SU-DHL-6 (cell line): ENCODE data around the gene CRACR2A.

Experiments used
- H2AFZ ChIP-seq: fragments of 200-600 bp; sonication (generic); 2 replicates; pipeline ENCODE4 v1.6.1; 2014; ENCODE audit warnings: low read depth, mild to moderate bottlenecking, moderate library complexity, mixed read lengths, antibody characterized with exemption, low read length; ENCODE audit not compliant: severe bottlenecking
- H3F3A ChIP-seq: fragments of 200-600 bp; shearing (Covaris generic); 2 replicates; pipeline ENCODE4 v1.6.0; 2016; ENCODE audit warnings: antibody characterized with exemption, mild to moderate bottlenecking; ENCODE audit not compliant: insufficient read depth
- H3K27ac ChIP-seq: fragments of 200-600 bp; sonication (generic); 2 replicates; pipeline ENCODE4 v1.5.1; 2016; ENCODE audit warnings: low read depth, mild to moderate bottlenecking, low read length, moderate library complexity, mixed read lengths
- H3K27me3 ChIP-seq: fragments of 200-600 bp; sonication (generic), shearing (Covaris generic); 2 replicates; pipeline ENCODE4 v1.6.0; 2014; ENCODE audit warnings: mild to moderate bottlenecking, low read length
- H3K36me3 ChIP-seq: fragments of 200-600 bp; sonication (generic); 2 replicates; pipeline ENCODE4 v1.6.1; 2014; ENCODE audit warnings: mild to moderate bottlenecking, low read length, mixed read lengths
- H3K4me2 ChIP-seq: fragments of 300-600, 200-600 bp; shearing (Covaris generic), sonication (generic); 2 replicates; pipeline ENCODE4 v1.6.0; 2014; ENCODE audit warnings: low read length, low read depth, mild to moderate bottlenecking; ENCODE audit not compliant: poor library complexity, severe bottlenecking
- H3K4me3 ChIP-seq: fragments of 200-600 bp; sonication (generic); 2 replicates; pipeline ENCODE4 v1.5.1; 2014; ENCODE audit warnings: antibody characterized with exemption, low read length, mild to moderate bottlenecking, mixed read lengths; ENCODE audit not compliant: insufficient read depth, poor library complexity, severe bottlenecking
- H3K79me2 ChIP-seq: fragments of 200-600 bp; sonication (generic); 2 replicates; pipeline ENCODE4 v1.6.1; 2014; ENCODE audit warnings: mild to moderate bottlenecking, low read length, moderate library complexity; ENCODE audit not compliant: insufficient read depth
- H3K9ac ChIP-seq: fragments of 200-600 bp; sonication (generic); 2 replicates; pipeline ENCODE4 v1.7.0; 2014; ENCODE audit warnings: mild to moderate bottlenecking, low read length
- H3K9me2 ChIP-seq: fragments of 200-600 bp; sonication (generic); replicated peaks from 2 replicates; pipeline ENCODE4 v1.6.1; 2014; ENCODE audit warnings: low read length; ENCODE audit not compliant: insufficient read depth
- H3K9me3 ChIP-seq: fragments of 200-600 bp; sonication (generic); 2 replicates; pipeline ENCODE4 v1.6.1; 2014; ENCODE audit warnings: low read length, mixed read lengths; ENCODE audit not compliant: insufficient read depth
- H4K20me1 ChIP-seq: fragments of 200-600 bp; sonication (generic); 2 replicates; pipeline ENCODE4 v1.6.1; 2014; ENCODE audit warnings: low read depth, mild to moderate bottlenecking, antibody characterized with exemption, low read length, moderate library complexity, mixed read lengths
- CTCF ChIP-seq: fragments of 200-600 bp; sonication (generic); IDR thresholded peaks from one replicate; pipeline ENCODE4 v1.5.1; 2017; ENCODE audit warnings: antibody characterized with exemption, mild to moderate bottlenecking, low read length, moderate library complexity; ENCODE audit not compliant: insufficient read depth, poor library complexity, severe bottlenecking
- EZH2phosphoT487 ChIP-seq: fragments of 200-600 bp; sonication (generic), shearing (Covaris generic); conservative IDR thresholded peaks from 2 replicates; pipeline ENCODE4 v1.6.1; 2018; ENCODE audit warnings: mild to moderate bottlenecking, antibody characterized with exemption, low read length, moderate library complexity, mixed read lengths

CRACR2A gene

GRCh38 chr12:3795066-3795465 is 42.2 kb upstream of the CRACR2A start:
- Histone ChIP-seq H3K36me3 (no peaks in the 10 kb centered on the region), H3K27ac (no peak overlapping the region), H3K9me2 (no peaks in the 10 kb centered on the region), H3F3A (no peaks in the 10 kb centered on the region), H3K9ac (no peak overlapping the region), H3K79me2 (no peaks in the 10 kb centered on the region), H3K9me3 (no peaks in the 10 kb centered on the region), H4K20me1 (no peaks in the 10 kb centered on the region), H2AFZ (no peak overlapping the region), H3K4me2 (no peak overlapping the region), H3K4me3 (no peak overlapping the region), H3K27me3 (no peaks in the 10 kb centered on the region)
- no peak for TF ChIP-seq EZH2phosphoT487
- no peak for TF ChIP-seq CTCF

- no peaks in the 10 kb centered on the region for H3F3A ChIP-seq
- no peaks in the 10 kb centered on the region for H3K9me3 ChIP-seq
- H4K20me1 ChIP-seq = no peaks in the 10 kb centered on the region
- no peak for TF ChIP-seq CTCF
- TF ChIP-seq EZH2phosphoT487 = no peak
- no peak overlapping the region for H3K4me2 ChIP-seq
- H2AFZ ChIP-seq = no peak overlapping the region
- H3K79me2 ChIP-seq = no peaks in the 10 kb centered on the region
- H3K9me2 ChIP-seq = no peaks in the 10 kb centered on the region
- H3K36me3 ChIP-seq = no peaks in the 10 kb centered on the region
- no peak overlapping the region for H3K4me3 ChIP-seq
- H3K27me3 ChIP-seq = no peaks in the 10 kb centered on the region
- H3K27ac ChIP-seq = no peak overlapping the region
- no peak overlapping the region for H3K9ac ChIP-seq
These were observed 39.8 kb upstream of the CRACR2A start for GRCh38 chr12:3792623-3793288.

- no peaks in the 10 kb centered on the region for H3K27me3 ChIP-seq
- H4K20me1 ChIP-seq = no peaks in the 10 kb centered on the region
- no peaks in the 10 kb centered on the region for H3K36me3 ChIP-seq
- H3K27ac ChIP-seq = no peak overlapping the region
- no peak overlapping the region for H3K4me2 ChIP-seq
- TF ChIP-seq EZH2phosphoT487 (no peak), CTCF (no peak)
- no peak overlapping the region for H2AFZ ChIP-seq
- H3F3A ChIP-seq = no peaks in the 10 kb centered on the region
- no peaks in the 10 kb centered on the region for H3K9me2 ChIP-seq
- H3K79me2 ChIP-seq = no peaks in the 10 kb centered on the region
- no peak overlapping the region for H3K9ac ChIP-seq
- no peaks in the 10 kb centered on the region for H3K9me3 ChIP-seq
- H3K4me3 ChIP-seq = no peak overlapping the region
These were observed 38.5 kb upstream of the CRACR2A start for GRCh38 chr12:3791256-3791874.
